Stimulated activated CD8-positive, alpha-beta memory T cell treated with anti-CD3 and anti-CD28 coated beads, Interleukin-12 subunit alpha, Interleukin-12 subunit beta, amount 100 ng/mL, for 24 hours (primary cell): ENCODE measurements around the gene SPECC1.
"Not testable (repeated sequence)": the region's sequence is repeated elsewhere in the genome, so short reads cannot be mapped to it uniquely, and the experiment has no call there.

Experiments used
- DNase-seq: peaks from one replicate; pipeline ENCODE4 v3.0.0-alpha.2; 2020; ENCODE audit errors: extremely low read depth

Gene SPECC1

DNA sequence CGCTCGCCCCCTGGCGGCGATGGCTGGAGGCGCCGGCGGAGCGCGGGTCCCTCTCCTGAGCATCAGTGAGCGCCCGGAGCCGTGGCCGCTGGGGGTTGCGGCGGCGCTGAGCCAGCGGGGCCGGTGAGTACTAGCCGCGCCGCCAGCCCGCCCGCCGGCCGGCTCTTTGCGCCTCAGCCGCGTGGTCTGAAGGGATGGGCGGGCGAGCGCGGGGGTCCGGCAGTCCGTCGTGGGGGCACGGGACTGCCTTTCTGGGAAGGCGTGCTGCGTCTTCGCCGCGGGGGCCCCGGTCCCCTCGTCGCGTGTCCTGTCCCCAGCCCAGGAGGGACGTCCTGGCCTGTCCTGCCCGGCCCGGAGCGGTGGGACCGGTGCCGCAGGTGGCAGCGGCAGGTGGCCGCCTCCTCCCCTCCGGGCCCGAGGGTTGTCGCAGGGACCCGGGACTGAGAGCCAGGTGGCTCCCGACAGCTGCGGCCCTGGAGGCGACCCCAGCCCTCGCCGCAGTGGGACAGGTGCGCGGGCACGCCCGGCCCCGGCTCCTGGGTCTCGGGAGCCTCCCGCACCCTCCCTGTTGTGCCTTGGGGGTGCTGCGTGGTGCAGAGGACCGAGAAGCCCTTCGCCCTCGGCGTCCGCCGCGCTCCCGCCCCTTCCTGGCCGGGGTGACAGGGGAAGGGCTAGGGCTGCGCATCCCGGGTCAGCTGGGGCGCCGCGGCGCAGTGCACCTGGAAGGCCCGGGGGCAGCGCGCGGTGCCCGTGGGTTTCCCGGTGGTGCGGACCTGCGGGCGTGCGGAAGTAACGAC lies at the start of gene SPECC1:
SPECC1 (plus strand) TSS at position 58 of the 797 bp plus-strand sequence. CDS start 87,293 bp downstream, outside the sequence.
- peak; percentile 52 for DNase-seq

DNA sequence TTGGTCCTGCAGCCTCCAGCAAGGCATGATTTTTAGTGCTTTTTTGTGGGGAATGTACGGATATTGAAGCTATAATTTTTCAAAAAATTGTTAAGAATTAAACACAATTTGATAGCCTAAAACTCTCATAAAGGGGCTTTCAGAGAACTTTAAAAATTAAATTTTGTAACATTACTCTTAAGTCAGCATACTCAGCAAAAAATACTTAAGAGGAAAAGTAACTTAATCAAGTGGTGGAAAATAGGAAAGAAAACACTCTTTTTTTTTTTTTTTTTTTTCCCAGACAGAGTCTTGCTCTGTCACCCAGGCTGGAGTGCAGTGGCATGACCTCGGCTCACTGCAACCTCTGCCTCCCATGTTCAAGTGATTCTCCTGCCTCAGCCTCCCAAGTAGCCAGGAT lies 46.2 kb upstream of the SPECC1 start:
- not testable (repeated sequence) for DNase-seq

GRCh38 chr17:19973156-19973555 lies 36.0 kb upstream of the SPECC1 start:
- DNase-seq: no peak

GRCh38 chr17:19975601-19976000 lies 33.6 kb upstream of the SPECC1 start:
- no peak for DNase-seq

DNA sequence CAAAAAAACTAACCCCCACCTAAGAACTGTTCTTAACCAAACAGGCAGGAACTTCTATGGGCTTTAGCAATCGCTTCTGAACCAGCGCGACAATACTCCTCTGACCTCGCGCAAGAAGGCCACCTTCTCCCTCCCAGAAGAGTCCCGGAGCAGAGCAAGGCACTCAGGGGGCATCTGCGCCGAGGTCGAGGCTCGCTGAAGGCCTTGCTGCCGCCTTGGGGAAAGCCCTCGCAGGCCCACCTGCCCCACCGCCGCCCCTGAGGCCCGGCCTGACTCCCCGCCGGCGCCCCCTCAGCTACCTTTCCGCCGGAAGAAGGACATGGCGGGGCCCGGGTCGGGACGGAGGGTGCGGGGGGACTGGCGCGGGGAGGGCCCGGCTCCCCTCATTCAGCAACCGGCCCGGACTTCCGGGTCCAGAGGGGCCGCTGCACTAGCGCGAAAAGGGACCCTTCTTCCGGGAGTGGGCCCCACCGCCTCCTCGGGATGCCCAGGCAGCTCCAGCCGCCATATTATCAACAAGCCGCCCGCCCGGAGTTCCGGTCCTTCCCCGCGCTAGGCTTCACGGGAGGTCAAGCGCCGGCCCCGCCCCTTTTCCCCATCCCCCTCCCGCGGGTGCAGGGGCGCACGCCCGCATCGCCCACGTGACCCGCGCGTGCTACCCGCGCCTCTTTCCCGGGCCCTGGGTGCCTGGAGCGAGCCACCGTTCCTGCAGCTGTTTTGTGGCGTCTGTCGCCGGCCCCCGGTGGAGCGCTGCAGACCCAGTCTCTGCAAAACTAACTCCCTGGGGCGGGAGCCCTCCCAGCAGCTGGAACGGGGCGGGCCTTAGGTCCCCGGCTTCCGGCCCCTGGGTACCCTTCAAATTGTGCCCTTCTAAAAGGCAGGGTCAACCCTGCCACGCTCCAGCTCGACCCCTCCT lies 31.6 kb upstream of the SPECC1 start, which contains the start of gene AKAP10:
AKAP10 (minus strand) TSS at position 536 of the 916 bp plus-strand sequence; CDS start at position 387, 149 bp downstream.
- peak; percentile 93 for DNase-seq

GRCh38 chr17:19978209-19978802 lies 30.9 kb upstream of the SPECC1 start:
- DNase-seq: peak; percentile 1

DNA sequence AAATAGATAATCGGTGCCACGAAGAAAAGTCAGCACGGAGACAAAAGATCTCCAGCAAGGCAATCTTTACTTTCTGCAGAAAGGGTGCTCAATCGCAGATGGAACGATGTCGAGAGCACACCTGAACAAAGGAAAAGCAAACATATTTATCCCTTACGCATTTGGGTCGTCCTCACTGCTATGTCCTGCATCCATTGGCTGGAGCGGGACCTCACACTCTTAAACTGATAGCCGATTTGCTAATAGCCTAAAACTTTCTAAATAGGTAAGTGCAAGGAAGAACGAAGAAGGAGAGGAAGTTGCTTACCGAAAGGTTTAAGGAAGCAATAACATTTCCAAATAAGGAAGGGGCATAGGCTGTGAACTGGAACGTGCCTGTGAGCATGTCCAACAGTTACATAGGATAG lies 30.4 kb upstream of the SPECC1 start:
- DNase-seq: no peak

DNA sequence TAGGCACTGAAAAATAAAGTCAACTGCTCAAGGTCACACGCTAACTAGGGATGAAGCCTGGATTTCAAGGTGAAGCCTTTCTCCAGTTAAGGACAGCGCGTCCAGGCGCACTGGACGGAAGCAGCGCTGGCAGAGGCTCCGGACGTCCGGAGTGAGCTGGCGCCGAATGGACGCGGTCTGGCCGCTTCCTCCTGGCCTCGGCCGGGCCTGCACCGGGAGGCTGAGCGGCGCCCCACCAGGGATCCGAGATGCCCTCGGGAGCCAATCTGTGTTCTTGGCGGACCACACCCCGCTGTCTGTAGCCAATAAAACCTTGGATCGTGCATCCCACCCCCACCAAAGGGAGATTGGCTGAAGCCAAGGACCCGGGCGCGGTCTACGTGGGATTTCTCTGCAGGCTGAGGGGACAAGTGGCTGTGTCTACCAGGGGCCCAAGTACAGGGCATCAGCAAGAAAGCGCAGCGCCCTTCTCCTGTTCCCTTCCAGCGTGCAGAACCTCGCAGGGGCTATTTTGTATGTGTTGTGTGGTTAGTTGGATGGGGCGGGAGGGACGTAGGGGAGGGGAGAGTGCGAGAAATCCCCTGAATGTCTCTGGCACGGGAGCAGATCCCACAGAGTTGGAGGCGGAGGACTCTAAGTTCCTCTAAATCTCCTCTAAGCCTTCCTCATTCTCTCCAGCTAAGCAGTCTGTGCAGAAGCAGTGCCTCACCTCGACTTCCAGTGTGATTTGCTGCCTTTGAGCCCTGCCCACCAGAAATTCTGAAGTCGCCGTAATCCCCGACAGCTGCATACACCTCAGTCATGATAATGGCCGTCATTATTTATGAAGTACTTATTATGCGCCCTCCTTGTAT lies 29.0 kb upstream of the SPECC1 start:
- no peak for DNase-seq

DNA sequence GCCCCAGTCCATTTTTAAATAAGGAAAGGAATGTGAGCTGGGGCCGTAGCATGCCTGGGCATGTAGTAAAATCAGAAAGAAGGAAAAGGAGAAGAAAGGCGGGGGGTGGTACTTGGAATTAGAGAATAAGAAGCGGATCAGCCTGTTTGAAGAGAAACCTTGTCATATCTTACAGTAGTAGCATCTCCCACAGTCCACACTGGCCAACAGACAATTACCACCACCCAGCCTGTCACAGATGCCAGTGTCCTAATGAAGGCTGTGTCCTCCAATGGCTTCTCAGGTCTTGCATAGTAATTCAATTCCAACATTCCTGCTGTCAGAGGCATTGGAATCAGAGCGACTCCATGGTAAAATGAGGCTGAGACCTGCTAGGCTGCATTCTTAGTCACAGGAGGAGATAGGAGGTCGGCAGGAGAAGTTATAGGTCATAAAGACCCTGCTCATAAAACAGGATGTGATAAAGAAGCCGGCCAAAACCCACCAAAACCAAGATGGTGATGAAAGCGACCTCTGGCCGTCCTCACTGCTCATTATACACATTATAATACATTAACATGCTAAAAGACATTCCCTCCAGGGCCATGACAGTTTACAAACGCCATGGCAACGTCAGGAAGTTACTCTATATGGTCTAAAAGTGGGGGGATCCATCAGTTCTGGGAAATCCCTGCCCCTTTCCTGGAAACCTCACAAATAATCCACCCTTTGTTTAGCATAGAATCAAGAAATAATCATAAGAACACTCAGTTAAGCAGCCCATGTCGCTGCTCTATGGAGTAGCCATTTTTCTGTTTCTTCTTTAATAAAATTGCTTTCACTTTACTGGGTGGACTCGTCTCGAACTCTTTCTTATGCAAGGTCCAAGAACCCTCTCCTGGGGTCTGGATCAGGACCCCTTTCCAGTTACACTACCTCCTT lies 22.0 kb upstream of the SPECC1 start:
- no peak for DNase-seq

- DNase-seq: no peak
Observed at GRCh38 chr17:19987897-19988296, 21.3 kb upstream of the SPECC1 start.

- no peak for DNase-seq
Observed at GRCh38 chr17:19991252-19991885, 17.8 kb upstream of the SPECC1 start.

DNA sequence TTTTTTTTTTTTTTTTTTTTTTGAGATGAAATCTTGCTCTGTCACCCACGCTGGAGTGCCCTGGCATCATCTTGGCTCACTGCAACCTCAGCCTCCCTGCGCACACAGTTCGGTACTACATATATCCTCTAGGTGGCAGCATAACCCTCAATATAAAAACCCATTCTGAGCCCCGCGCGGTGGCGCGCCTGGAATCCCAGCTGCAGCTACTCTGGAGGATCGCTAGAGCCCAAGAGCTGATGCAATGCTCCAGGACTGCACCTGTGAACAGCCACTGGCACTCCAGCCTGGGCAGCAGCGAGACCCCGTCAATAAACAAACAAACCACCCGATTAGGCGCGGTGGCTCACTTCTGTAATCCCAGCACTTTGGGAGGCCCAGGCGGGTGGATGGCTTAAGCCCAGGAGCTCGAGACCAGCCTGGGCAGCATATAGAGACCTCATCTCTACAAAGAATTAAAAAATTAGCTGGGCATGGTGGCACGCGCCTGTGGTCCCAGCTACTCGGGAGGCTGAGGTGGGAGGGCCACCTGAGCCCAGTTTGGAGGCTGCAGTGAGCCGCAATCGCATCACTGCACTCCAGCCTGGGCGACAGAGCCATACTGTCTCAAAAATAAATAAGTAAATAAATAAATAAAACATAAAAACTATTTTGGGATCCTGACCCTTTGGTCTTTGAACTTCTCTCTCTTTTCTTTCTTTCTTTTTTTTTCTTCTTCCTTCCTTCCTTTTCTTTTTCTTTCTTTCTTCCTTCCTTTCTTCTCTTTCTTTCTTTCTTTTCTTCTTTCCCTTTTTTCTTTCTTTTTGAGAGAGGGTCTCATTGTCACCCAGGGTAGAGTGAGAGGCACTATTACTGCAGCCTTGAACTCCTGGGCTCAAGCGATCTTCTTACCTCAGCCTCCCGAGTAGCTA lies 16.1 kb upstream of the SPECC1 start:
- DNase-seq: no peak

DNA sequence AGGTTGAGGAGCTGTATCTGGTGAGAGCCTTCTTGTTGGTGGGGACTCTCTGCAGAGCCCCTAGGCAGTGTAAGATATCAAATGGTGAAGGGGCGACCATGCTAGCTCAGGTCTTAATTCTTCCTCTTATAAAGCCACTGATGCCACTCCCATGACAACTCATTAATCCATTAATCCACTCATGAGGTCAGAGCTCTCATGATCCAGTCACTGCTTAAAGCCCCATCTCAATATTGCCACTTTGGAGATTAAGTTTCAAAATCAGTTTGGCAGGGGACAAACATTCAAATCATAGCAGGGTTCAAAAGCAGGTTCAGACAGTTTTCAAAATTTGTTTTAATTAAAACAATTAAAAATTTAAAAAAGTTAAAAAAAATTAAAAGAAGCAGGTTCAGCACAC lies 13.1 kb upstream of the SPECC1 start:
- no peak for DNase-seq

GRCh38 chr17:19996502-19996901 lies 12.7 kb upstream of the SPECC1 start:
- no peak for DNase-seq

- DNase-seq: no peak
Observed at GRCh38 chr17:20008242-20009051, 712 bp upstream of the SPECC1 start.

DNA sequence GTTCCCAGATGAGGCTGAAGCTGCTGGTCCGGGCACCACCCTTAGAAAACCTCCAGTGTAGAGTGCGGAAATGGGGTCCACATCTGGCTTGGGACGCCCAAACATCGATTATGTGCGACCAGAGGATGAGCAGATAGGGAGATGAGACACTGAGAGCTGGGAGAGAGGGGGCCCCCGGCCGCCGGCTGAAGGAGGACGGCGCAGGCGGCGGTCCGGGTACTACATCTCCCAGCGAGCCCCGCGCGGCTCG lies 182 bp upstream of the SPECC1 start:
- no peak for DNase-seq

- no peak for DNase-seq
Observed at GRCh38 chr17:20010099-20010863, 1.1 kb downstream of the SPECC1 start.
